IMR-90 (cell line): ENCODE results near the gene NLGN1. TPM values are rescaled to one million over a fixed set of nuclear protein-coding genes. Genes with fewer than 3 reads are reported as not detected.

ENCODE experiments used
- ATAC-seq: fragments of 200-7000 bp; cut with Tn5 transposase; 2 replicates; pipeline ENCODE4 v1.9.1; 2020; ENCODE audit warnings: low read depth, mild to moderate bottlenecking, moderate library complexity
- BruUV-seq: library from RNA; stranded (reverse); fragments of 400-500 nt; replicated peaks from 2 replicates; lab custom pipeline; 2021; lab: Mats Ljungman, UMichigan
- CTCF ChIA-PET: fragments of 300-600 bp; formaldehyde crosslinking; extraction: SDS; loops from one replicate; lab custom pipeline; 2021; ENCODE audit warnings: antibody characterized with exemption; lab: Yijun Ruan, JAX
- POLR2A ChIA-PET: fragments of 300-600 bp; sonication (Branson Sonifier 250); formaldehyde crosslinking; loops from one replicate; lab custom pipeline; 2022; ENCODE audit warnings: antibody characterized with exemption; ENCODE audit not compliant: unreplicated experiment; lab: Charles Lee
- DNase-seq: peaks from one replicate; pipeline ENCODE4 v3.0.0; 2013
- H2AFZ ChIP-seq: replicated peaks from 2 replicates; pipeline ENCODE3; 2013; ENCODE audit warnings: low read length, mild to moderate bottlenecking; ENCODE audit not compliant: poor library complexity
- H2AK5ac ChIP-seq: 2 replicates; pipeline ENCODE4 v1.6.1; 2013; ENCODE audit warnings: low read depth, low read length, inconsistent platforms
- H2AK9ac ChIP-seq: replicated peaks from 2 replicates; pipeline ENCODE3; 2013; ENCODE audit warnings: mild to moderate bottlenecking, low read depth, low read length, moderate library complexity; ENCODE audit not compliant: poor library complexity
- H2BK120ac ChIP-seq: 2 replicates; pipeline ENCODE4 v1.6.1; 2013; ENCODE audit warnings: low read depth, low read length, inconsistent platforms
- H2BK15ac ChIP-seq: 3 replicates; pipeline ENCODE4 v1.6.1; 2013; ENCODE audit warnings: low read depth, low read length, inconsistent platforms
- H2BK20ac ChIP-seq: 2 replicates; pipeline ENCODE4 v1.6.1; 2013; ENCODE audit warnings: low read depth, mild to moderate bottlenecking, inconsistent platforms, low read length, moderate library complexity
- H2BK5ac ChIP-seq: 2 replicates; pipeline ENCODE4 v1.6.1; 2013; ENCODE audit warnings: mild to moderate bottlenecking, low read depth, low read length, inconsistent platforms; ENCODE audit not compliant: poor library complexity, severe bottlenecking
- H3K14ac ChIP-seq: replicated peaks from 2 replicates; pipeline ENCODE4 v1.6.1; 2013; ENCODE audit warnings: low read depth, low read length, inconsistent platforms
- H3K18ac ChIP-seq: 2 replicates; pipeline ENCODE4 v1.6.1; 2013; ENCODE audit warnings: low read depth, low read length, control low read depth
- H3K23ac ChIP-seq: 2 replicates; pipeline ENCODE4 v1.6.1; 2013; ENCODE audit warnings: low read depth, low read length, inconsistent platforms
- H3K27ac ChIP-seq: 2 replicates; pipeline ENCODE4 v1.5.1; 2013; ENCODE audit warnings: mild to moderate bottlenecking, control low read depth, low read length; ENCODE audit not compliant: insufficient read depth
- H3K27me3 ChIP-seq: 2 replicates; pipeline ENCODE4 v1.6.1; 2013; ENCODE audit warnings: low read length; ENCODE audit not compliant: control insufficient read depth, insufficient read depth
- H3K36me3 ChIP-seq: 2 replicates; pipeline ENCODE4 v1.6.1; 2013; ENCODE audit warnings: low read length, mixed read lengths; ENCODE audit not compliant: control insufficient read depth, insufficient read depth
- H3K4ac ChIP-seq: 2 replicates; pipeline ENCODE4 v1.6.1; 2013; ENCODE audit warnings: low read depth, low read length, inconsistent platforms
- H3K4me1 ChIP-seq: 2 replicates; pipeline ENCODE4 v1.6.1; 2013; ENCODE audit warnings: low read length, mixed read lengths; ENCODE audit not compliant: control insufficient read depth, insufficient read depth
- H3K4me2 ChIP-seq: 2 replicates; pipeline ENCODE4 v1.6.1; 2013; ENCODE audit warnings: low read depth, mild to moderate bottlenecking, control low read depth, low read length, moderate library complexity
- H3K4me3 ChIP-seq: 2 replicates; pipeline ENCODE4 v1.5.1; 2013; ENCODE audit warnings: low read depth, mild to moderate bottlenecking, control low read depth, low read length, moderate library complexity; ENCODE audit not compliant: insufficient read depth
- H3K56ac ChIP-seq: 2 replicates; pipeline ENCODE4 v1.6.1; 2013; ENCODE audit warnings: low read length, inconsistent platforms; ENCODE audit not compliant: insufficient read depth; ENCODE audit errors: extremely low read depth
- H3K79me1 ChIP-seq, 2 experiments: 2 replicates each; pipeline ENCODE4 v1.6.1; 2013; ENCODE audit warnings: low read length in 2 of 2, inconsistent platforms in 1 of 2, low read depth in 1 of 2
- H3K9ac ChIP-seq: 2 replicates; pipeline ENCODE4 v1.6.1; 2013; ENCODE audit warnings: low read depth, low read length, control low read depth
- H3K9me1 ChIP-seq: 2 replicates; pipeline ENCODE4 v1.6.1; 2013; ENCODE audit warnings: low read length, inconsistent platforms; ENCODE audit not compliant: insufficient read depth
- H3K9me3 ChIP-seq: 2 replicates; pipeline ENCODE4 v1.6.1; 2013; ENCODE audit warnings: low read length; ENCODE audit not compliant: control insufficient read depth, insufficient read depth
- H4K20me1 ChIP-seq: 2 replicates; pipeline ENCODE4 v1.6.1; 2013; ENCODE audit warnings: low read length, inconsistent platforms; ENCODE audit not compliant: insufficient read depth
- H4K5ac ChIP-seq: 2 replicates; pipeline ENCODE4 v1.6.1; 2013; ENCODE audit warnings: mild to moderate bottlenecking, low read depth, low read length, control low read depth
- H4K8ac ChIP-seq, 2 experiments: 2 replicates each; pipeline ENCODE4 v1.6.1; 2013; ENCODE audit warnings: low read depth in 2 of 2, low read length in 2 of 2, control low read depth in 1 of 2, inconsistent platforms in 1 of 2
- H4K91ac ChIP-seq: 2 replicates; pipeline ENCODE4 v1.6.1; 2013; ENCODE audit warnings: low read depth, low read length, inconsistent platforms; ENCODE audit not compliant: insufficient read depth
- BHLHE40 ChIP-seq: fragments of 150-350 bp; IDR thresholded peaks from 2 replicates; pipeline ENCODE4 v1.6.1; 2016; ENCODE audit warnings: mild to moderate bottlenecking, low read depth, low read length
- CHD1 ChIP-seq: IDR thresholded peaks from 2 replicates; pipeline ENCODE4 v1.6.1; 2012; ENCODE audit warnings: low read depth, low read length, improper control_type of control experiment
- MAZ ChIP-seq: IDR thresholded peaks from 2 replicates; pipeline ENCODE4 v1.6.1; 2012; ENCODE audit warnings: low read depth, mild to moderate bottlenecking, low read length, improper control_type of control experiment, moderate library complexity, borderline replicate concordance
- MXI1 ChIP-seq: IDR thresholded peaks from 2 replicates; pipeline ENCODE4 v1.6.1; 2012; ENCODE audit warnings: low read depth, mild to moderate bottlenecking, low read length, moderate library complexity, borderline replicate concordance
- NFE2L2 ChIP-seq: fragments of 150-350 bp; IDR thresholded peaks from 2 replicates; pipeline ENCODE4 v1.6.1; 2016; ENCODE audit warnings: low read depth, mild to moderate bottlenecking, low read length
- RAD21 ChIP-seq: IDR thresholded peaks from 2 replicates; pipeline ENCODE4 v1.6.1; 2012; ENCODE audit warnings: low read length, improper control_type of control experiment
- RCOR1 ChIP-seq: IDR thresholded peaks from 2 replicates; pipeline ENCODE4 v1.6.1; 2012; ENCODE audit warnings: mild to moderate bottlenecking, low read length, improper control_type of control experiment; ENCODE audit not compliant: insufficient replicate concordance
- RFX5 ChIP-seq: IDR thresholded peaks from 2 replicates; pipeline ENCODE4 v1.8.0; 2012; ENCODE audit warnings: low read depth, mild to moderate bottlenecking, low read length, moderate library complexity
- SMC3 ChIP-seq: fragments of 150-350 bp; IDR thresholded peaks from 2 replicates; pipeline ENCODE4 v1.6.1; 2016; ENCODE audit warnings: low read depth, mild to moderate bottlenecking, antibody characterized with exemption, low read length, moderate library complexity
- WGBS, 2 experiments: methylation state at CpG; one replicate each; pipeline versions ENCODE4 v1.1.5 to v1.1.7; 2013; ENCODE audit warnings: missing lambda C conversion rate in 2 of 2; ENCODE audit not compliant: insufficient read length in 1 of 2; ENCODE audit errors: extremely low coverage in 2 of 2; 5-methylcytosine and 5-hydroxymethylcytosine counted together
- dilution Hi-C: fragments of 300-500 bp; cut with HindIII; formaldehyde crosslinking; loops from one replicate; pipeline ENCODE4 v1.14.3; 2018; ENCODE audit warnings: low sequenced_read_pairs; ENCODE audit not compliant: unreplicated experiment
- in situ Hi-C: fragments of 300-500 bp; cut with MboI; formaldehyde crosslinking; loops from 3 replicates; pipeline ENCODE4 v1.14.3; 2019; ENCODE audit warnings: low sequenced_read_pairs, inconsistent platforms, mixed read lengths
- intact Hi-C: fragments of 100-400 bp; cut with micrococcal nuclease; formaldehyde crosslinking; loops from 2 replicates; pipeline ENCODE4 v1.10.0; 2022
- polyA plus RNA-seq, 3 experiments: library from polyadenylated mRNA; depleted of rRNA; stranded (reverse); fragments of >200 nt; gene quantifications; 2 replicates each; pipeline ENCODE4 v1.2.3, GENCODE V29; 2012; ENCODE audit warnings: low replicate concordance in 1 of 3
- total RNA-seq: library from RNA; depleted of rRNA; stranded (reverse); fragments of >200 nt; gene quantifications from 2 replicates; pipeline ENCODE4 v1.2.3, GENCODE V29; 2012
- TF ChIP-seq, protein P1 (sequence below): fragments of 150-350 bp; IDR thresholded peaks from 2 replicates; pipeline ENCODE4 v1.6.1; 2016; ENCODE audit warnings: low read depth, mild to moderate bottlenecking, low read length, moderate library complexity, borderline replicate concordance
- TF ChIP-seq, protein P2 (sequence below): conservative IDR thresholded peaks from 2 replicates; pipeline ENCODE4 v1.5.1; 2012; ENCODE audit warnings: mild to moderate bottlenecking, low read depth, low read length, improper control_type of control experiment
- TF ChIP-seq, protein P3 (sequence below): fragments of 150-350 bp; IDR thresholded peaks from 2 replicates; pipeline ENCODE4 v1.6.1; 2017; ENCODE audit warnings: mild to moderate bottlenecking, antibody characterized with exemption, low read length, low read depth

The NLGN1 gene
- total and polyA plus RNA-seq, 2 of the 4 experiments (the other 2 are of a cell fraction) = 1.8 to 12.5 TPM

DNA sequence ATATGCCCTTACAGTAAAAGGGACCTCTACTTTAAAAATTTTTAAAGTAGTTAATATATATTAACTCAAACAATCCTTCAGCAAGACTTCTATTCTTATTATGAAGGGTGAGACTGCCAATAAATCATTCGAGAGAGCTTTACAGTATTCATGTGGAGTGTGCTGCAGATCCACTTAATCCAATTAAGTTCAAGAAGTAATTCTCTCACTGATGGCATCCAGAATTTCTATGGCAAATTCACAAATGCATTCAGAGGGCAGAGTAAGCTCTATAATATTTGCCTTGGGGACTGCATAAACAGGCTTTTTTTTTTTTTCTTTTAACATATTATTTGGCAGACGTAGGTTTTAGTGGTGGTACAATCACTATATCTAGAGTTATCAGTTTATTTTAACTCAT is 692.0 kb downstream of the NLGN1 start:
- CTCF ChIA-PET = interaction anchor here (0.6 kb wide), 1 partner anchor 625 kb away, joined by 4 read pairs; no protein-coding TSS in a partner anchor
- Histone ChIP-seq H3K9ac (no peak overlapping the region), H3K23ac (no peak overlapping the region), H4K20me1 (no peaks in the 10 kb centered on the region), H3K79me1 (no peaks in the 10 kb centered on the region), H3K18ac (no peak overlapping the region), H3K14ac (no peak overlapping the region), H2AK5ac (no peak overlapping the region), H3K36me3 (no peaks in the 10 kb centered on the region), H2BK15ac (no peak overlapping the region), H2AFZ (no peak overlapping the region), H3K56ac (no peak overlapping the region), H4K5ac (no peak overlapping the region), H2BK120ac (no peak overlapping the region), H4K91ac (no peak overlapping the region), H3K4ac (no peak overlapping the region), H2AK9ac (no peak overlapping the region), H2BK5ac (no peak overlapping the region), H3K27me3 (no peaks in the 10 kb centered on the region), H3K9me1 (no peaks in the 10 kb centered on the region), H3K4me1 (peaks cover 2% of the 10 kb centered on the region; the same call in 1 of the 2 replicates), H2BK20ac (no peak overlapping the region), H3K4me2 (no peak overlapping the region), H4K8ac (no peak overlapping the region), H3K9me3 (no peaks in the 10 kb centered on the region), H3K4me3 (no peak overlapping the region), H3K27ac (no peak overlapping the region)
- TF ChIP-seq, protein P1, sequence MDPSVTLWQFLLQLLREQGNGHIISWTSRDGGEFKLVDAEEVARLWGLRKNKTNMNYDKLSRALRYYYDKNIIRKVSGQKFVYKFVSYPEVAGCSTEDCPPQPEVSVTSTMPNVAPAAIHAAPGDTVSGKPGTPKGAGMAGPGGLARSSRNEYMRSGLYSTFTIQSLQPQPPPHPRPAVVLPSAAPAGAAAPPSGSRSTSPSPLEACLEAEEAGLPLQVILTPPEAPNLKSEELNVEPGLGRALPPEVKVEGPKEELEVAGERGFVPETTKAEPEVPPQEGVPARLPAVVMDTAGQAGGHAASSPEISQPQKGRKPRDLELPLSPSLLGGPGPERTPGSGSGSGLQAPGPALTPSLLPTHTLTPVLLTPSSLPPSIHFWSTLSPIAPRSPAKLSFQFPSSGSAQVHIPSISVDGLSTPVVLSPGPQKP = no peak
- TF ChIP-seq CHD1 = no peak
- TF ChIP-seq RAD21 = no peak
- TF ChIP-seq RCOR1 = no peak
- no peak for TF ChIP-seq SMC3
- TF ChIP-seq, protein P2, sequence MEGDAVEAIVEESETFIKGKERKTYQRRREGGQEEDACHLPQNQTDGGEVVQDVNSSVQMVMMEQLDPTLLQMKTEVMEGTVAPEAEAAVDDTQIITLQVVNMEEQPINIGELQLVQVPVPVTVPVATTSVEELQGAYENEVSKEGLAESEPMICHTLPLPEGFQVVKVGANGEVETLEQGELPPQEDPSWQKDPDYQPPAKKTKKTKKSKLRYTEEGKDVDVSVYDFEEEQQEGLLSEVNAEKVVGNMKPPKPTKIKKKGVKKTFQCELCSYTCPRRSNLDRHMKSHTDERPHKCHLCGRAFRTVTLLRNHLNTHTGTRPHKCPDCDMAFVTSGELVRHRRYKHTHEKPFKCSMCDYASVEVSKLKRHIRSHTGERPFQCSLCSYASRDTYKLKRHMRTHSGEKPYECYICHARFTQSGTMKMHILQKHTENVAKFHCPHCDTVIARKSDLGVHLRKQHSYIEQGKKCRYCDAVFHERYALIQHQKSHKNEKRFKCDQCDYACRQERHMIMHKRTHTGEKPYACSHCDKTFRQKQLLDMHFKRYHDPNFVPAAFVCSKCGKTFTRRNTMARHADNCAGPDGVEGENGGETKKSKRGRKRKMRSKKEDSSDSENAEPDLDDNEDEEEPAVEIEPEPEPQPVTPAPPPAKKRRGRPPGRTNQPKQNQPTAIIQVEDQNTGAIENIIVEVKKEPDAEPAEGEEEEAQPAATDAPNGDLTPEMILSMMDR = no peak
- TF ChIP-seq BHLHE40 = no peak
- TF ChIP-seq NFE2L2 = no peak
- TF ChIP-seq RFX5 = no peak
- no peak for TF ChIP-seq MXI1
- TF ChIP-seq, protein P3, sequence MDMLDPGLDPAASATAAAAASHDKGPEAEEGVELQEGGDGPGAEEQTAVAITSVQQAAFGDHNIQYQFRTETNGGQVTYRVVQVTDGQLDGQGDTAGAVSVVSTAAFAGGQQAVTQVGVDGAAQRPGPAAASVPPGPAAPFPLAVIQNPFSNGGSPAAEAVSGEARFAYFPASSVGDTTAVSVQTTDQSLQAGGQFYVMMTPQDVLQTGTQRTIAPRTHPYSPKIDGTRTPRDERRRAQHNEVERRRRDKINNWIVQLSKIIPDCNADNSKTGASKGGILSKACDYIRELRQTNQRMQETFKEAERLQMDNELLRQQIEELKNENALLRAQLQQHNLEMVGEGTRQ = no peak
- no peak for TF ChIP-seq MAZ
- POLR2A ChIA-PET = interaction anchor here (0.6 kb wide), 1 partner anchor 541 kb away, joined by 5 read pairs; no protein-coding TSS in a partner anchor
- intact Hi-C loops = no loop called here
- ATAC-seq = no peak
- no peak for DNase-seq
- WGBS, 2 experiments = no CpG with 5 or more reads among the region's 2 CpGs
- in situ Hi-C loops = no loop called here
- dilution Hi-C loops = no loop called here
- no TSS peak for BruUV-seq
